Natural killer cell (primary cell): ENCODE data around the gene C1QTNF9B. TPM values are rescaled to one million over a fixed set of nuclear protein-coding genes. Genes with fewer than 3 reads are reported as not detected.
"Not testable (repeated sequence)": the region's sequence is repeated elsewhere in the genome, so short reads cannot be mapped to it uniquely, and the experiment has no call there.

ENCODE experiments used
- ATAC-seq, 3 donors: fragments of 150-1000 bp in 2 of 3; fragments of 200-7000 bp in 1 of 3; cut with Tn5 transposase; 1 replicate in 1 of 3; 2 replicates in 2 of 3; pipeline ENCODE4 v1.10.0; 2021; ENCODE audit warnings: mild to moderate bottlenecking in 2 of 3, moderate library complexity in 2 of 3
- DNase-seq, 2 donors: peaks; one replicate each; pipeline versions ENCODE4 v3.0.0 to v3.0.0-alpha.2; 2013 to 2021; ENCODE audit warnings: mixed read lengths in 1 of 2
- H3K27ac ChIP-seq: one replicate; pipeline ENCODE4 v1.5.1; 2013; ENCODE audit warnings: mild to moderate bottlenecking, low read length
- H3K27me3 ChIP-seq: one replicate; pipeline ENCODE4 v1.6.1; 2013; ENCODE audit warnings: low read length; ENCODE audit not compliant: control insufficient read depth, insufficient read depth
- H3K36me3 ChIP-seq: one replicate; pipeline ENCODE4 v1.6.1; 2013; ENCODE audit warnings: low read length; ENCODE audit not compliant: control insufficient read depth, insufficient read depth
- H3K4me1 ChIP-seq: one replicate; pipeline ENCODE4 v1.6.1; 2013; ENCODE audit warnings: low read length; ENCODE audit not compliant: control insufficient read depth, insufficient read depth
- H3K4me3 ChIP-seq: one replicate; pipeline ENCODE4 v1.5.1; 2013; ENCODE audit warnings: low read length
- H3K9me3 ChIP-seq: one replicate; pipeline ENCODE4 v1.6.1; 2013; ENCODE audit warnings: low read length; ENCODE audit not compliant: control insufficient read depth, insufficient read depth
- H3K27ac Mint-ChIP-seq, 2 donors: one replicate each; pipeline ENCODE4 v1.8.0; 2022; ENCODE audit warnings: mild to moderate bottlenecking in 2 of 2, mixed read lengths in 2 of 2, moderate library complexity in 1 of 2
- H3K27me3 Mint-ChIP-seq, 2 donors: one replicate each; pipeline ENCODE4 v1.8.0; 2022; ENCODE audit warnings: low read depth in 2 of 2, mixed read lengths in 2 of 2
- H3K36me3 Mint-ChIP-seq: one replicate; pipeline ENCODE4 v1.8.0; 2022; ENCODE audit warnings: mixed read lengths
- H3K4me1 Mint-ChIP-seq, 2 donors: one replicate each; pipeline ENCODE4 v1.8.0; 2022; ENCODE audit warnings: mixed read lengths in 2 of 2
- H3K4me3 Mint-ChIP-seq: one replicate; pipeline ENCODE4 v1.8.0; 2022; ENCODE audit warnings: mild to moderate bottlenecking, moderate library complexity, mixed read lengths
- H3K9me3 Mint-ChIP-seq, 2 donors: one replicate each; pipeline ENCODE4 v1.8.0; 2022; ENCODE audit warnings: mixed read lengths in 2 of 2
- WGBS: methylation state at CpG from one replicate; pipeline ENCODE4 v1.1.7; 2013; ENCODE audit warnings: missing lambda C conversion rate; ENCODE audit not compliant: insufficient coverage; 5-methylcytosine and 5-hydroxymethylcytosine counted together
- intact Hi-C: fragments of 100-400 bp; cut with micrococcal nuclease; formaldehyde crosslinking; loops from one replicate; pipeline ENCODE4 v1.14.2; 2022
- total RNA-seq, 4 donors: library from RNA; stranded (reverse); fragments of 120-200 nt in 1 of 4; gene quantifications; one replicate each; pipeline versions ENCODE4 v1.2.3 to v1.2.4, GENCODE V29; 2013 to 2022
- TF ChIP-seq, protein P1 (sequence below): fragments of 200-600 bp; IDR thresholded peaks from one replicate; pipeline ENCODE4 v1.8.0; 2022; ENCODE audit warnings: antibody characterized with exemption

The C1QTNF9B gene
- total RNA-seq = not detected
- 0.23 TPM for total RNA-seq (2013)

DNA sequence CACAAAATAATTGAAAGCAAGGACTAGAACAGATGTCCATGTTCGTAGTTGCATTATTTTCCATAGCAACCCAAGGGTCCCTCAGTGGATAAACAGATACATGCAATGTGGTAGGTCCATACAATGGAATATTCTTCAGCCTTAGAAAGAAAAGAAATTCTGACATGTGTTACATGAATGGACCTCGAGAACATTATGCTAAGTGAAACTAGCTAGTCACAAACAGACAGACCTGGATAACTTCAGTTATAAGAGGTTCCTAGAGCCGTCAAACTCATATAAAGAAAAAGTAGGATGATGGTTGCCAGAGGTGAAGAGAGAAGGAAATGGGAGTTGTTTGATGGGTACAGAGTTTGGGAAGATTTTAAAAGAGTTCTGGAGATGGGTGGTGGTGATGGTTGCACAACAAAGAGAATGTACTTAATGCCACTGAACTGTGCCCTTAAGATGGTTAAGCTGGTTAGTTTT lies at the start of gene C1QTNF9B:
Gene C1QTNF9B, minus strand, starts transcription at position 51 of the 468 bp plus-strand sequence.
- H3K9me3 Mint-ChIP-seq, H3K27ac Mint-ChIP-seq, intact Hi-C loops, H3K9me3 ChIP-seq, H3K36me3 ChIP-seq, H3K4me3 ChIP-seq, H3K36me3 Mint-ChIP-seq, H3K27me3 ChIP-seq, H3K4me3 Mint-ChIP-seq, ATAC-seq, H3K4me1 Mint-ChIP-seq, H3K27ac ChIP-seq, H3K4me1 ChIP-seq, DNase-seq: not testable (repeated sequence)
- 84% methylated on average over 2 of the region's 3 CpGs for WGBS
- H3K27me3 Mint-ChIP-seq = peaks cover 9 to 41% of the 10 kb centered on the region in 2 donors

- ATAC-seq (no peak), DNase-seq (no peak)
- H3K9me3 Mint-ChIP-seq = no peaks in the 10 kb centered on the region
- Histone ChIP-seq H3K4me3 (no peak overlapping the region), H3K27me3 (no peaks in the 10 kb centered on the region), H3K4me1 (no peaks in the 10 kb centered on the region), H3K27ac (no peak overlapping the region), H3K36me3 (no peaks in the 10 kb centered on the region), H3K9me3 (no peaks in the 10 kb centered on the region)
- TF ChIP-seq, protein P1, sequence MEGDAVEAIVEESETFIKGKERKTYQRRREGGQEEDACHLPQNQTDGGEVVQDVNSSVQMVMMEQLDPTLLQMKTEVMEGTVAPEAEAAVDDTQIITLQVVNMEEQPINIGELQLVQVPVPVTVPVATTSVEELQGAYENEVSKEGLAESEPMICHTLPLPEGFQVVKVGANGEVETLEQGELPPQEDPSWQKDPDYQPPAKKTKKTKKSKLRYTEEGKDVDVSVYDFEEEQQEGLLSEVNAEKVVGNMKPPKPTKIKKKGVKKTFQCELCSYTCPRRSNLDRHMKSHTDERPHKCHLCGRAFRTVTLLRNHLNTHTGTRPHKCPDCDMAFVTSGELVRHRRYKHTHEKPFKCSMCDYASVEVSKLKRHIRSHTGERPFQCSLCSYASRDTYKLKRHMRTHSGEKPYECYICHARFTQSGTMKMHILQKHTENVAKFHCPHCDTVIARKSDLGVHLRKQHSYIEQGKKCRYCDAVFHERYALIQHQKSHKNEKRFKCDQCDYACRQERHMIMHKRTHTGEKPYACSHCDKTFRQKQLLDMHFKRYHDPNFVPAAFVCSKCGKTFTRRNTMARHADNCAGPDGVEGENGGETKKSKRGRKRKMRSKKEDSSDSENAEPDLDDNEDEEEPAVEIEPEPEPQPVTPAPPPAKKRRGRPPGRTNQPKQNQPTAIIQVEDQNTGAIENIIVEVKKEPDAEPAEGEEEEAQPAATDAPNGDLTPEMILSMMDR = no peak
- H3K36me3 Mint-ChIP-seq = no peaks in the 10 kb centered on the region
- H3K4me1 Mint-ChIP-seq = no peaks in the 10 kb centered on the region
- intact Hi-C loops = no loop called here
- no peak overlapping the region for H3K4me3 Mint-ChIP-seq
- peaks cover 5 to 26% of the 10 kb centered on the region in 2 donors for H3K27me3 Mint-ChIP-seq
- WGBS = 92% methylated on average over 8 of the region's 8 CpGs
- no peak overlapping the region for H3K27ac Mint-ChIP-seq
These were observed 49.6 kb upstream of the C1QTNF9B start for GRCh38 chr13:23946900-23947299.

DNA sequence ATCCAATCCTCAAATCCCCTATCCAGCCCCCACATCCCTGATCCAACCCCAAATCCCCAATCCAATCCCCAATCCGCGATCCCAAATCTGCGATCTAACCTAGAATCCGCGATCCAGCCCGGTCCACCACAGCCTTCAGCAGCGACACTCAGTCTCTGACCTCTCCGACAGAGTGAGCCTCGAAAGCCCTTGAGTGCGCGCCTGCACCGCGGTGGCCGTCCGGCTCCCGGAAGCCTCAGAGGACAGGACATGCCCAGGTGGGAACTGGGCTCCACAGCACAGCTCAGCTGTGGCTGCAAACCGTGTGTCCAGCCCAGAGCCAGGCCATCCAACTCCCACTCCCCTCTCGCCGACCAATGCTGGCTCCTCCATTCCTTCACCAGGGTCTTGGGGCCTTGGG lies 48.8 kb upstream of the C1QTNF9B start:
- Mint-ChIP-seq H3K27me3 (peaks cover 5 to 26% of the 10 kb centered on the region in 2 donors), H3K27ac (no peak overlapping the region), H3K4me3 (no peak overlapping the region), H3K36me3 (no peaks in the 10 kb centered on the region), H3K9me3 (no peaks in the 10 kb centered on the region), H3K4me1 (no peaks in the 10 kb centered on the region)
- Histone ChIP-seq H3K9me3 (no peaks in the 10 kb centered on the region), H3K36me3 (no peaks in the 10 kb centered on the region), H3K4me3 (no peak overlapping the region), H3K27me3 (no peaks in the 10 kb centered on the region), H3K27ac (no peak overlapping the region), H3K4me1 (no peaks in the 10 kb centered on the region)
- TF ChIP-seq, protein P1 = no peak
- 60% methylated on average over 19 of the region's 19 CpGs for WGBS
- DNase-seq (no peak), ATAC-seq (no peak)
- intact Hi-C loops = no loop called here

- H3K27me3 Mint-ChIP-seq = peaks cover 7 to 30% of the 10 kb centered on the region in 2 donors
- no peaks in the 10 kb centered on the region for H3K36me3 ChIP-seq
- no peak for DNase-seq
- WGBS = 64% methylated on average over 28 of the region's 28 CpGs
- TF ChIP-seq, protein P1 = no peak
- H3K4me1 Mint-ChIP-seq = no peaks in the 10 kb centered on the region
- H3K9me3 Mint-ChIP-seq = no peaks in the 10 kb centered on the region
- no peak overlapping the region for H3K4me3 Mint-ChIP-seq
- no peaks in the 10 kb centered on the region for H3K27me3 ChIP-seq
- H3K27ac Mint-ChIP-seq = no peak overlapping the region
- no peaks in the 10 kb centered on the region for H3K4me1 ChIP-seq
- ATAC-seq = no peak
- H3K36me3 Mint-ChIP-seq = no peaks in the 10 kb centered on the region
- no peaks in the 10 kb centered on the region for H3K9me3 ChIP-seq
- intact Hi-C loops = no loop called here
- no peak overlapping the region for H3K27ac ChIP-seq
- no peak overlapping the region for H3K4me3 ChIP-seq
These were observed 48.3 kb upstream of the C1QTNF9B start for GRCh38 chr13:23945612-23946011.
